SHP77 (cell line): ENCODE results near the gene MACROD1.

ENCODE experiments used
- DNase-seq, 2 experiments: peaks; one replicate each; lab custom pipeline; 2025; lab: John Stamatoyannopoulos, UW

Gene MACROD1

GRCh38 chr11:64131683-64132190 is 34.2 kb downstream of the MACROD1 start:
- peak in 1 of 2 experiments; percentile 30 for DNase-seq

GRCh38 chr11:64130618-64131017 is 35.3 kb downstream of the MACROD1 start:
- DNase-seq: no peak

- no peak for DNase-seq
These were observed 36.5 kb downstream of the MACROD1 start for GRCh38 chr11:64129403-64129802.

GRCh38 chr11:64128255-64129006 is 37.5 kb downstream of the MACROD1 start:
- no peak for DNase-seq

- no peak for DNase-seq
These were observed 38.4 kb downstream of the MACROD1 start for GRCh38 chr11:64127267-64128072.

GRCh38 chr11:64126796-64127195 is 39.1 kb downstream of the MACROD1 start:
- no peak for DNase-seq

GRCh38 chr11:64126371-64126770 is 39.5 kb downstream of the MACROD1 start:
- no peak for DNase-seq

- DNase-seq: no peak
These were observed 40.2 kb downstream of the MACROD1 start for GRCh38 chr11:64125676-64126075.

- DNase-seq: no peak
These were observed 41.8 kb downstream of the MACROD1 start for GRCh38 chr11:64124147-64124546.

GRCh38 chr11:64123679-64124078 is 42.2 kb downstream of the MACROD1 start:
- DNase-seq: no peak

- peak; percentile 19 to 60 for DNase-seq
These were observed 43.2 kb downstream of the MACROD1 start for GRCh38 chr11:64122411-64123410.

GRCh38 chr11:64121663-64122410 is 44.1 kb downstream of the MACROD1 start:
- DNase-seq: no peak

- DNase-seq: peak; percentile 51 to 62
These were observed 44.9 kb downstream of the MACROD1 start for GRCh38 chr11:64120951-64121569.

- DNase-seq: no peak
These were observed 46.2 kb downstream of the MACROD1 start for GRCh38 chr11:64119700-64120099.

GRCh38 chr11:64118876-64119665 is 46.8 kb downstream of the MACROD1 start:
- no peak for DNase-seq

GRCh38 chr11:64117763-64118459 is 48.0 kb downstream of the MACROD1 start:
- DNase-seq: no peak

GRCh38 chr11:64115531-64116522 is 50.1 kb downstream of the MACROD1 start:
- no peak for DNase-seq

GRCh38 chr11:64114231-64114630 is 51.7 kb downstream of the MACROD1 start:
- DNase-seq: no peak
